COLO829 (cell line): ENCODE measurements around the gene GSC.
"Not testable (repeated sequence)": the region's sequence is repeated elsewhere in the genome, so short reads cannot be mapped to it uniquely, and the experiment has no call there.

Experiments used
- DNase-seq: peaks from one replicate; pipeline ENCODE4 v3.0.0; 2012; ENCODE audit warnings: low spot score

GSC gene

DNA sequence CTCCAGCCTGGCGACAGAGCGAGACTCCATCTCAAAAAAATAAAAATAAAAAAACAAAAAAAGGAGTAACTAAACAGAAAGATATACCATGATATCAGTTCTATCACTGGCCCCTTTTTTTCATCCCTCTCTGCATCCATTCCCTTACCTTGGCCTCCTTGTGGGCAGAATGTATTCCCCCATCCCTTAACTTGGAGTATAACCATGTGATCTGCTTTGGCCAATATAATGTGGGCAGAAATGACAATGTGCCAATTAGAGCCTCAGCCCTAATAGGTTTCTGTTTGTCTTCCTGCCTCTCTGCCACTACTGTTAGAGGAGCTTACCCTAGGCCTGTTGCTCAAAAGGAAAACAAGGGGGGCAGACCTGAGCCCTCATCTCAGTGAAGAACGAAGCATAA is 23.8 kb downstream of the GSC start:
- no peak for DNase-seq

DNA sequence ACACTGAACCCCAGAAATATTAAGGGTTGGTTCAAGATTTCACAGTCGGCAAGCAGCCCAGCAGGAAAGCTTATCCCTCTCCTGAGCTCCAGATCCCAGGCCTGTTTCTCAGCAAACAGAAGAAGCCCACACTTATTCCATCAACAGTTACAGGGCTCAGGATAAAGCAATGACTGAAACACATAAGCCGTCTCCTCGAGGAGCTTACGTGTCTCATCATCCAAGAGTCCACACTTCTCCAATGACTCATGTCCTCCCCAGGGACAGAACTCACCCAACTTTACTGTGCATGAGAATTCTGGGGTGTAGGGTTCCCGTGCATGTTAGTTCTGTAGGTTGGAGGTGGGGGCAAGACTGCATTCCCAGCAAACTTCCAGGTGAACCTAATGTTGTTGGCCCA is 31.2 kb downstream of the GSC start:
- DNase-seq, result no peak

DNA sequence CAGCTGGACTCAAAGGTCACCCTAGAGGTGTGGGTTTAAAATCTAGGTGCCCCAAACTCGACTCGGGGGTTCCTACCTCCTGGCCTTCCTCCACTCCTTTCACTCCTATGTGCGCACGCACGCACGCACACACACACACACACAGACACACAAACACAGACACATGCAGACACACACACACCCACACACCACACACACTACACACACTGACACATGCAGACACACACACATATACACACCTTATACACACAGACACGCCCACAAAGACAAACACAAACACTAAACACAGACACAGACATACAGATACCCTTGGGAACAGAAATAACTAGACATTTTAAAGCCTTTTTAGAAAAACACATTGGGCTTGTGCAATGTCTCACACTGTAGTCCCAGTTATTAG is 31.8 kb downstream of the GSC start:
- DNase-seq, result no peak

DNA sequence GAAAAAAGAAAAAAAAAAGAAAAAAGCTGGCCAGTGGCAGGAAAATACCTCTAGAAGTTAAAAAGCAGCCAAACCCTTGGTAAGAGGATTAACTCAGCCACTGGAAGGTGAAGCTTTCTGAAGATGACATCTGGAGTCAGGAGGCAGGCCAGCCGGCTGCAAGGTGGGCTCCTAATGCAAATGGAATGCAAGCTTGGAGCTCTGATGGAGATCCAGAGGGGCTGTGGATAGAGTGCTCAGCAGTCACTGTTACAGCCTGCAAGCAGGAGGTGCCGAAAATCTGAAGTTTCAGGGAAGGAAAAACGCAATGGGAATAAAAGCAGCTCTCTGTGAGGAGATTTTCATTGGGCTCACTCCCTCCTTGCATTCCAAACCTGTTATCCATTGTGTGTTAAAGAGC is 41.0 kb downstream of the GSC start:
- DNase-seq, result no peak

DNA sequence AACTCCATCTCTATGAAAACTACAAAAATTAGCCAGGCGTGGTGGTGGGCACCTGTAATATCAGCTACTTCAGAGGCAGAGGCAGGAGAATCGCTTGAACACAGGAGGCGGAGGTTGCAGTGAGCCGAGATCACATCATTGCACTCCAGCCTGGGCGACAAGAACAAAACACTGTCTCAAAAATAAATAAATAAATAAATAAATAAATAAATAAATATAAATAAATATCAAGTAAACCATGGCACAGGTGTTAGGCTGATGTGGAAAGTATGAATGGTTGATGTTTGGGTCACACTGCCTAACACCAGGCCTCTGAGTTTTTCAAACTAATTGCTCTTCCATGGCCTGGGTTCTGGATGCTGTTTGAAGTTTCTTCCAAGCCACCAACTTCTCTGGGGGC is 41.5 kb downstream of the GSC start:
- not testable (repeated sequence) for DNase-seq

DNA sequence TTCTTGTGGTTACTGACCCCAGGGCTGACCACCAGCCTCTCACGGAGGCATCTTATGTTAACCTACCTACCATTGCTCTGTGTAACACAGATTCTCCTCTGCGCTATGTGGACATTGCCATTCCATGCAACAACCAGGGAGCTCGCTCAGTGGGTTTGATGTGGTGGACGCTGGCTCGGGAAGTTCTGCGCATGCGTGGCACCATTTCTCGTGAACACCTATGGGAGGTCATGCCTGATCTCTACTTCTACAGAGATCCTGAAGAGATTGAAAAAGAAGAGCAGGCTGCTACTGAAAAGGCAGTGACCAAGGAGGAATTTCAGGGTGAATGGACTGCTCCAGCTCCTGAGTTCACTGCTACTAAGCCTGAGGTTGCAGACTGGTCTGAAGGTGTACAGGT is 43.3 kb downstream of the GSC start:
- not testable (repeated sequence) for DNase-seq

DNA sequence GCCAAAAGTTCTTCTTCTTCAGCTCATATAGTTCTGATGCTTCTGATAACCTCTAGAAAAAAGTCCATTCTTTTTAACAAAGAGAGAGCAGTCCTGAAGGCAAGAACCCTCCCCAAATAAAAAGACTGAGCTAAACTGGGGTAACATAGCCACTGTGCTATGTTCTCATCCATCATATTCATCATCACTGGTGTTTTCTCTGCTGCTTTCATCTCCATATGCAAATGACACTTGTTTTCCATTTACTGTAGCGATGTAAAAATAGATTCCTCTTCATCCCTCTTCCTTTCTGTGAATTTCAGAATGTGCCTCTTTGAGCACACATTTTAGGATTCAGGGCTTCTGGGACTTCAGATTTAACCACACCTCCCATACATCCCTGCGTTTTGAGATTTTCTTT is 44.9 kb downstream of the GSC start:
- no peak for DNase-seq

DNA sequence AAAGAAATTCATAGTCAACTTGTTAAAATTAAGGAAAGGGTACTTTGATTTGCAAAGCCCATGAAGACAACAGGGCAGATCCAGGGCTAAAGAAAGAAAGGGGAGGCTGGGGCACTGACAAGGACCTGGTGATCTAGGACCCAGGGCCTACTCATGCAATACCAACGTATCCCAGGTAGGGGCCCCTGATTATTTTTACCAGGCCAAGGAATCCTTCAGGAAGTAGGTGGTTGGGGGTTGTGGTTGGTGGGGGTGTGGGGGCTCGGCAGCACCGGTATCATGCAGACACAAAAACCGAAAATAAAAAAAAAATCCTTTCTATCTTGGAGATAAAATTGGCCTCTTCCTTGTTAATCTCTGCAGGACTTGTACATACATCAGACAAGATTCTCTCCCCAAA is 47.5 kb downstream of the GSC start:
- DNase-seq, result no peak
